Panc1 (cell line): ENCODE results near the gene CCDC183. TPM values are rescaled to one million over a fixed set of nuclear protein-coding genes. Genes with fewer than 3 reads are reported as not detected.
"Not testable (repeated sequence)": the region's sequence is repeated elsewhere in the genome, so short reads cannot be mapped to it uniquely, and the experiment has no call there.

Experiments
- ATAC-seq: fragments of 200-7000 bp; cut with Tn5 transposase; 2 replicates; pipeline ENCODE4 v1.9.1; 2020; ENCODE audit warnings: mild to moderate bottlenecking, moderate library complexity
- BruUV-seq: library from RNA; stranded (reverse); fragments of 400-500 nt; replicated peaks from 2 replicates; lab custom pipeline; 2021; lab: Mats Ljungman, UMichigan
- CTCF ChIA-PET: fragments of 300-600 bp; sonication (Branson Sonifier 250); formaldehyde crosslinking; loops from one replicate; lab custom pipeline; 2022; ENCODE audit warnings: antibody characterized with exemption; lab: Charles Lee
- POLR2A ChIA-PET: fragments of 300-600 bp; sonication (Branson Sonifier 250); formaldehyde crosslinking; loops from one replicate; lab custom pipeline; 2022; ENCODE audit warnings: antibody characterized with exemption; lab: Charles Lee
- DNase-seq: peaks from one replicate; pipeline ENCODE4 v3.0.0-alpha.2; 2010; ENCODE audit warnings: low read depth, low spot score
- H3K27ac ChIP-seq: 2 replicates; pipeline ENCODE4 v1.5.1; 2011; ENCODE audit warnings: mild to moderate bottlenecking, low read length, inconsistent platforms
- H3K27me3 ChIP-seq: fragments of 200-500 bp; sonication (Bioruptor generic); 2 replicates; pipeline ENCODE4 v1.6.0; 2014; ENCODE audit warnings: low read length, inconsistent platforms; ENCODE audit not compliant: control insufficient read depth, insufficient read depth
- H3K36me3 ChIP-seq: fragments of 200-500 bp; sonication (Bioruptor generic); 2 replicates; pipeline ENCODE4 v1.5.1; 2014; ENCODE audit warnings: inconsistent platforms, mild to moderate bottlenecking, low read length, moderate library complexity; ENCODE audit not compliant: control insufficient read depth, insufficient read depth
- H3K4me1 ChIP-seq: 2 replicates; pipeline ENCODE4 v1.5.1; 2011; ENCODE audit warnings: inconsistent platforms, mild to moderate bottlenecking, low read length, moderate library complexity; ENCODE audit not compliant: control insufficient read depth, insufficient read depth
- H3K4me3 ChIP-seq, 2 experiments: 2 replicates each; pipeline ENCODE4 v1.5.1; 2011 to 2012; ENCODE audit warnings: low read depth in 2 of 2, low read length in 2 of 2, mild to moderate bottlenecking in 2 of 2, inconsistent platforms in 1 of 2, moderate library complexity in 1 of 2
- H3K9me3 ChIP-seq: fragments of 200-500 bp; sonication (Bioruptor generic); 2 replicates; pipeline ENCODE4 v1.5.1; 2014; ENCODE audit warnings: low read depth, mild to moderate bottlenecking, inconsistent platforms, low read length, moderate library complexity; ENCODE audit not compliant: control insufficient read depth, insufficient read depth
- POLR2AphosphoS5 ChIP-seq: IDR thresholded peaks from 2 replicates; pipeline ENCODE4 v1.6.1; 2012; ENCODE audit warnings: mild to moderate bottlenecking, low read depth, low read length, moderate library complexity
- REST ChIP-seq, 2 experiments: IDR thresholded peaks; 2 replicates each; pipeline ENCODE4 v1.6.1; 2011 to 2012; ENCODE audit warnings: low read depth in 2 of 2, control low read depth in 1 of 2, low read length in 1 of 2, mild to moderate bottlenecking in 1 of 2, moderate library complexity in 1 of 2; ENCODE audit not compliant: insufficient read depth in 1 of 2
- SIN3A ChIP-seq: IDR thresholded peaks from 2 replicates; pipeline ENCODE4 v1.6.1; 2012; ENCODE audit warnings: low read depth, mild to moderate bottlenecking, low read length, moderate library complexity, borderline replicate concordance; ENCODE audit not compliant: insufficient read depth
- TCF7L2 ChIP-seq: IDR thresholded peaks from 2 replicates; pipeline ENCODE4 v1.6.1; 2011; ENCODE audit warnings: mild to moderate bottlenecking, low read depth, low read length, inconsistent platforms
- in situ Hi-C: cut with HindIII; loops from 2 replicates; pipeline ENCODE4 v1.10.0; 2016; ENCODE audit warnings: low sequenced_read_pairs, low pct_unique_long_range_greater_than_20kb
- intact Hi-C: fragments of 100-400 bp; cut with micrococcal nuclease; formaldehyde crosslinking; loops from one replicate; pipeline ENCODE4 v1.10.0; 2022; ENCODE audit not compliant: unreplicated experiment
- total RNA-seq: library from RNA; stranded (reverse); gene quantifications from one replicate; pipeline ENCODE4 v1.2.1, GENCODE V29; 2021; ENCODE audit not compliant: unreplicated experiment
- TF ChIP-seq, protein P1 (sequence below): fragments of 450-650 bp; IDR thresholded peaks from 2 replicates; pipeline ENCODE4 v1.5.1; 2017; ENCODE audit warnings: mild to moderate bottlenecking

The CCDC183 gene
- total RNA-seq, 1 experiment from 2014 or later: 0.62 TPM

DNA sequence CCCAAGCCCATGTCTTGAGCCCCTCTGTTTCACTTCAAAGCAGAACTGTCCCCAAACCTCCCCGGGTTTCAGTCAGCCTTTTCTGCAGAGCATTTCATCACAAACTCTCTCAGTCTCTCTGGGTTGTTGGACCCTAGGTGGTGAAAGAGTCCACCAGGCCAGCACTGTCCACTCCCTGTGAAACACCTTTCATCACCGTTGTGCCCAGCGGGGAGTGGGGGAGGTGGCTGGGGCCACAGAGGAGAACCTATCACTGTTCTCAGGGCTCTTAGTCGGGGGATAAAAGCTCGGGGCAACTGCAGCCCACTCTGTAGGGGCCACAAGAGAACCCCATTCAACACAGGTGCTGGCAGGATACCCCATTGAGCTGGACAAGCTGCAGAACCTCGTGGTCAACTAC is 6.2 kb downstream of the CCDC183 start:
- Histone ChIP-seq H3K4me1 (peaks cover 5% of the 10 kb centered on the region; the same call in 1 of the 2 replicates), H3K27ac (no peak overlapping the region), H3K4me3 (no peak overlapping the region), H3K9me3 (no peaks in the 10 kb centered on the region), H3K27me3 (no peaks in the 10 kb centered on the region), H3K36me3 (no peaks in the 10 kb centered on the region)
- ChIA-PET CTCF (no interaction called here), POLR2A (no interaction called here)
- TF ChIP-seq SIN3A (no peak), TCF7L2 (no peak), REST (IDR thresholded peaks at IDR 0.05; ENCODE audit: insufficient read depth in 1 of 2, low read depth in 2 of 2, low read length in 1 of 2) (no peak), POLR2AphosphoS5 (no peak)
- TF ChIP-seq, protein P1, sequence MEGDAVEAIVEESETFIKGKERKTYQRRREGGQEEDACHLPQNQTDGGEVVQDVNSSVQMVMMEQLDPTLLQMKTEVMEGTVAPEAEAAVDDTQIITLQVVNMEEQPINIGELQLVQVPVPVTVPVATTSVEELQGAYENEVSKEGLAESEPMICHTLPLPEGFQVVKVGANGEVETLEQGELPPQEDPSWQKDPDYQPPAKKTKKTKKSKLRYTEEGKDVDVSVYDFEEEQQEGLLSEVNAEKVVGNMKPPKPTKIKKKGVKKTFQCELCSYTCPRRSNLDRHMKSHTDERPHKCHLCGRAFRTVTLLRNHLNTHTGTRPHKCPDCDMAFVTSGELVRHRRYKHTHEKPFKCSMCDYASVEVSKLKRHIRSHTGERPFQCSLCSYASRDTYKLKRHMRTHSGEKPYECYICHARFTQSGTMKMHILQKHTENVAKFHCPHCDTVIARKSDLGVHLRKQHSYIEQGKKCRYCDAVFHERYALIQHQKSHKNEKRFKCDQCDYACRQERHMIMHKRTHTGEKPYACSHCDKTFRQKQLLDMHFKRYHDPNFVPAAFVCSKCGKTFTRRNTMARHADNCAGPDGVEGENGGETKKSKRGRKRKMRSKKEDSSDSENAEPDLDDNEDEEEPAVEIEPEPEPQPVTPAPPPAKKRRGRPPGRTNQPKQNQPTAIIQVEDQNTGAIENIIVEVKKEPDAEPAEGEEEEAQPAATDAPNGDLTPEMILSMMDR: no peak
- no peak for DNase-seq
- no peak for ATAC-seq
- in situ Hi-C loops: no loop called here
- BruUV-seq: no TSS peak
- intact Hi-C loops: no loop called here

- CTCF ChIA-PET, in situ Hi-C loops: not testable (repeated sequence)
These were observed 6.9 kb downstream of the CCDC183 start for GRCh38 chr9:136803009-136803550.

More at GRCh38 chr9:136803009-136803550, 6.9 kb downstream of the CCDC183 start:
- DNase-seq, H3K36me3 ChIP-seq, H3K4me1 ChIP-seq, POLR2A ChIA-PET, H3K9me3 ChIP-seq, ATAC-seq, H3K4me3 ChIP-seq, H3K27ac ChIP-seq, intact Hi-C loops, H3K27me3 ChIP-seq, BruUV-seq: not testable (repeated sequence)
